Skeletal muscle tissue (tissue), 4 donors: Measurements from ENCODE around the gene ARL13B. TPM values are rescaled to one million over a fixed set of nuclear protein-coding genes. Genes with fewer than 3 reads are reported as not detected.

Experiments
- H3K27ac ChIP-seq: one replicate; pipeline ENCODE4 v1.7.0; 2013; ENCODE audit warnings: mild to moderate bottlenecking, low read depth, low read length, inconsistent platforms
- H3K27me3 ChIP-seq, 3 donors: one replicate each; pipeline ENCODE4 v1.7.0; 2013; ENCODE audit warnings: low read length in 3 of 3; ENCODE audit not compliant: control insufficient read depth in 3 of 3, insufficient read depth in 3 of 3
- H3K36me3 ChIP-seq, 3 donors: one replicate each; pipeline ENCODE4 v1.7.0; 2013; ENCODE audit warnings: low read length in 3 of 3; ENCODE audit not compliant: control insufficient read depth in 3 of 3, insufficient read depth in 3 of 3
- H3K4me1 ChIP-seq, 3 donors: one replicate each; pipeline ENCODE4 v1.7.0; 2013; ENCODE audit warnings: low read length in 3 of 3, mild to moderate bottlenecking in 3 of 3; ENCODE audit not compliant: control insufficient read depth in 3 of 3, insufficient read depth in 3 of 3
- H3K4me3 ChIP-seq, 3 donors: one replicate each; pipeline ENCODE4 v1.7.0; 2013; ENCODE audit warnings: low read length in 3 of 3
- H3K9ac ChIP-seq, 3 donors: one replicate each; pipeline ENCODE4 v1.7.0; 2013; ENCODE audit warnings: low read length in 3 of 3, mild to moderate bottlenecking in 3 of 3, moderate library complexity in 2 of 3, low read depth in 1 of 3
- H3K9me3 ChIP-seq, 3 donors: one replicate each; pipeline ENCODE4 v1.7.0; 2013; ENCODE audit warnings: low read length in 3 of 3; ENCODE audit not compliant: control insufficient read depth in 3 of 3
- total RNA-seq: library from RNA; depleted of rRNA; stranded (reverse); fragments of >200 nt; gene quantifications from one replicate; pipeline ENCODE4 v1.2.3, GENCODE V29; 2014
- donor health status: Osteomylitis.

The ARL13B gene
- total RNA-seq, 1 donor from 2014 or later, result 3.7 TPM

GRCh38 chr3:94050546-94050945 is 70.6 kb downstream of the ARL13B start:
- H3K9ac ChIP-seq, result no peak overlapping the region
- no peaks in the 10 kb centered on the region for H3K4me1 ChIP-seq
- H3K4me3 ChIP-seq, result no peak overlapping the region
- H3K27me3 ChIP-seq, result no peaks in the 10 kb centered on the region
- no peaks in the 10 kb centered on the region for H3K9me3 ChIP-seq
- H3K27ac ChIP-seq, result no peak overlapping the region
- H3K36me3 ChIP-seq, result no peaks in the 10 kb centered on the region

DNA sequence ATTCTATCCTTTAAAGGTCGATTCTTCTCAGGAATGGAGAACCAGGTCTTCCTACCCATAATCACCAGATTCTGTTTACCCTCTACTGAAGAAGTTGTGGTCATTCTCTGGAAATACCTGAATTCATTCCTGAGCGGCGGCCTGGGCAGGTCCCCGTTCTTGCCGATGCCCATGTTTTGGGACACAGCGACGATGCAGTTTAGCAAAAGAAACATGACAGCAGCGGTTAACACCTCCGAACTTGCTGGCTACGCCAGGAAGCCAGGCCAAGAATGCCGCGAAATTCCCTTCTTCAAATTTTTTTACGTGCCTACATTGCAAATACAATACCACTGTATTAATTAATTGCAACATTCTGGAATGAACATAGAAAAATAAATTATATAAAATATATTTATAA is 81.3 kb downstream of the ARL13B start:
- Histone ChIP-seq H3K9ac (no peak overlapping the region), H3K9me3 (no peaks in the 10 kb centered on the region), H3K4me1 (peaks cover 3 to 12% (median 11%) of the 10 kb centered on the region in 3 donors), H3K27me3 (no peaks in the 10 kb centered on the region), H3K4me3 (no peak overlapping the region), H3K27ac (no peak overlapping the region), H3K36me3 (peaks cover 0 to 5% (median 0%) of the 10 kb centered on the region in 3 donors)

- Histone ChIP-seq H3K27ac (peak within 1 kb of the TSS; percentile 87), H3K4me1 (peaks cover 3 to 12% (median 11%) of the 10 kb centered on the region in 3 donors), H3K9ac (peak within 1 kb of the TSS; percentile 84 to 89 (median 88)), H3K9me3 (no peaks in the 10 kb centered on the region), H3K36me3 (peaks cover 0 to 11% (median 10%) of the 10 kb centered on the region in 3 donors), H3K4me3 (peak within 1 kb of the TSS; percentile 89 to 91 (median 89)), H3K27me3 (no peaks in the 10 kb centered on the region)
Observed at GRCh38 chr3:94062513-94063404, 82.8 kb downstream of the ARL13B start, which contains the start of the genes DHFR2 and NSUN3. TSS of gene DHFR2 (minus strand) at chr3:94062916. CDS start at chr3:94061511, 1,405 bp downstream. TSS of gene NSUN3 (plus strand) at chr3:94063061. CDS start at chr3:94063127, 66 bp downstream.

GRCh38 chr3:94063496-94064119 is 83.7 kb downstream of the ARL13B start:
- Histone ChIP-seq H3K36me3 (peaks cover 0 to 11% (median 10%) of the 10 kb centered on the region in 3 donors), H3K9ac (peak overlapping the region; percentile 84 to 89 (median 88)), H3K4me1 (peaks cover 3 to 12% (median 11%) of the 10 kb centered on the region in 3 donors), H3K27me3 (no peaks in the 10 kb centered on the region), H3K9me3 (no peaks in the 10 kb centered on the region), H3K27ac (peak overlapping the region; percentile 87), H3K4me3 (peak overlapping the region; percentile 89 to 91 (median 89))

- no peak overlapping the region for H3K4me3 ChIP-seq
- H3K4me1 ChIP-seq, result peaks cover 3 to 12% (median 11%) of the 10 kb centered on the region in 3 donors
- H3K27me3 ChIP-seq, result no peaks in the 10 kb centered on the region
- no peaks in the 10 kb centered on the region for H3K9me3 ChIP-seq
- H3K9ac ChIP-seq, result peak overlapping the region in 1 of 3 donors; percentile 89
- peak overlapping the region; percentile 87 for H3K27ac ChIP-seq
- H3K36me3 ChIP-seq, result peaks cover 0 to 11% (median 10%) of the 10 kb centered on the region in 3 donors
Observed at GRCh38 chr3:94064243-94064860, 84.4 kb downstream of the ARL13B start.

DNA sequence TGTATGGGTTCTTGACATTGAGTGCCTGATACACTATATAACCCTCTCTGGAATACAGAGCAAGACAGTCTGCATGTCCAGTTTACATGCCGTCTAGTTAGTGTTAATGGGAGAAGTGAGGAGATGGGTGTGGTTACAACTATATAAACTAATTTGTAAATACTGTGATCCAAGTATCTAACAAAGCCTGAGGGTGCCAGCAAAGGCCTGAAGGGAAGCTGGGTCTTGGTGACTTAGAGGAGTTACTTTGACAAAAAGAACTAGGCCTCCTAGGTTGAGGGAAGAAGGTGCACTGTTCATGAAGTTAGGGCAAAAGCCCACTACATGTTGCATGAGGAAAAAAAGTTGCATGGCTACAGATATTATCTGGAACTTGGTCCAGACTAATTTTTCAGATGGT is 85.2 kb downstream of the ARL13B start:
- no peak overlapping the region for H3K27ac ChIP-seq
- H3K4me1 ChIP-seq, result peaks cover 3 to 12% (median 11%) of the 10 kb centered on the region in 3 donors
- H3K36me3 ChIP-seq, result peaks cover 0 to 10% (median 6%) of the 10 kb centered on the region in 3 donors
- H3K9ac ChIP-seq, result no peak overlapping the region
- H3K9me3 ChIP-seq, result no peaks in the 10 kb centered on the region
- no peak overlapping the region for H3K4me3 ChIP-seq
- H3K27me3 ChIP-seq, result no peaks in the 10 kb centered on the region

DNA sequence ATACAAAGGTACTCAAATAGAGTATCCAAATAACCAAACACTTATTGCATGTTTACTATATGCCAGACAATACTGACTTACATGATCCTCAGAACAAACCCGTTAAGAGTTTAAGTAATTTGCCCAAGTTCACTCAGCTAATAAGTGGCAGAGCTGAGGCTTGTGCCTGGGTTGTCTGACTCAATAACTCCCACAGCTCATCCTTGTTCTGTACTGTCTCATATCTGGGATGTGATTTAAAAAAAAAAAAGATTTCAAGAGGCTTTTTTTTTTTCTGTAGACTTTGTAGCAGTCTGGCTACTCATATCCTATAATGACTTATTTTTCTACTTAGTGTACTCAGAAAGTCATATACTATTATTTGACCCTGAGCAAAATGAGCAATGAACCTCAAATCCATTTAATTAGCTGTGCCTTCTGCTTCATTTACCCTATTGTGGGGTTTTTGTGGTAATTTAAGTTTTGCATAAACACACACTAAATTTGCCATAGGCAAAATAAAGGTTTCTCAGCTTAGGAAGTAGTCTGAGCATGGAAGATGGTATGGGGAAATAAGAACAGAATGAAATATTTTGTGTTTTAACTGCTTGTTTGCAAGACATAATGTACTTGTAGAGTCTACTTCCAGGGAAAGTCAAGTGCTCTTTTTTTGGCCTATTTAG is 86.0 kb downstream of the ARL13B start:
- Histone ChIP-seq H3K4me1 (peaks cover 3 to 12% (median 11%) of the 10 kb centered on the region in 3 donors), H3K4me3 (no peak overlapping the region), H3K27ac (no peak overlapping the region), H3K36me3 (peaks cover 0 to 10% (median 6%) of the 10 kb centered on the region in 3 donors), H3K9me3 (no peaks in the 10 kb centered on the region), H3K9ac (no peak overlapping the region), H3K27me3 (no peaks in the 10 kb centered on the region)

DNA sequence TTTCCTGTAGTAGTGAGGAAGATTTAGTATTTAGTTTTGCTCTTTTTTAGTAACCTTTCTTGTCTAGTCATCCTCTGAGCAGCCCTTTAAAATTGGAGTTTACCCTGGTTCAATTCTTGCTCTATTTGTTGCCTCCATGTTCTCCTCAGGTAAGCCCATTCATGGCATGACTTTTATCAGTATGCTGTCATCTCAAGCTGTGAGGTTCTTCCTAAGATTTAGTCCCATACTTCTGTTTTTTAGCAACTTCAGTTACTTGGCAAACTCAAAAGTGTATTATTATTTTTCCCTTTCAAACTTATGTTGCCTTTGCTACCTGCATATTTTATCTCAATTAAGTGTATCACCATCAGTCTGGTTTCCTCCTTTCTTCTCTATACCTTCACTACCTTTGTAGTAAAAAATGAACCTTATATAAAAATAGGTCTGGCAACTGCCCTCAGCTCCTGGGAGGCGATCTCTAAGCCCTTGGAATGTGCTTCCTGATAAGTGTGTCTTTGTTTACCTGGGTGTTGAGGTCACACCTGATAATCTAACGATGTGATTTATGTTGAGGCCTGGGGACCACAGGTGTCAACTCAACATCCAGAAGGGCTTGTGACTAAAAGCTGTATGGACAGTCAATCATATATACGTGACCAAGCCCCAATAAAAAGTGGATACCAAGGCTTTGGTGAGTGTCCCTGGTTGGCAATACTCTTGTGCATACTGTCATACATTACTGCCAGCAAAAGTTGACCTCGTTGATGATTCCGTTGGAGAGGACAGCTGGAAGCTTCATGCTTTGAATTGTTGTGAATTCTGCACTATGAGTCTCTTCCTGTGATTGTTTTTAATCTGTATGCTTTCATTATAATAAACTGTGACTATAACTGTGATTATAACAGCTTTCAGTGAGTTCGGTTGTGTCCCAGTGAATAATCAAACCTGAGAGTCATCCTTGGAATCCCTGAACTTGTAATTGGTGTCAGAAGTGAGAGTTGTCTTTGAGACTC is 86.8 kb downstream of the ARL13B start:
- Histone ChIP-seq H3K27me3 (no peaks in the 10 kb centered on the region), H3K9ac (no peak overlapping the region), H3K36me3 (peaks cover 2 to 12% (median 6%) of the 10 kb centered on the region in 3 donors), H3K4me1 (peaks cover 3 to 12% (median 11%) of the 10 kb centered on the region in 3 donors), H3K4me3 (no peak overlapping the region), H3K27ac (no peak overlapping the region), H3K9me3 (no peaks in the 10 kb centered on the region)
